H1 (cell line): ENCODE data around the gene MAP3K15. TPM values are rescaled to one million over a fixed set of nuclear protein-coding genes. Genes with fewer than 3 reads are reported as not detected.

ENCODE experiments used
- CEBPB ChIP-seq: IDR thresholded peaks from 2 replicates; pipeline ENCODE4 v1.6.1; 2012; ENCODE audit warnings: low read depth, low read length
- CHD2 ChIP-seq: IDR thresholded peaks from 2 replicates; pipeline ENCODE4 v1.6.1; 2012; ENCODE audit warnings: low read length, improper control_type of control experiment
- EP300 ChIP-seq, 2 experiments: IDR thresholded peaks; 1 replicate in 1 of 2; 2 replicates in 1 of 2; pipeline ENCODE4 v1.6.1; 2011 to 2012; ENCODE audit warnings: low read depth in 2 of 2, low read length in 2 of 2, mild to moderate bottlenecking in 2 of 2, borderline replicate concordance in 1 of 2, inconsistent platforms in 1 of 2, moderate library complexity in 1 of 2
- POLR2A ChIP-seq, 2 experiments: IDR thresholded peaks; 1 replicate in 1 of 2; 2 replicates in 1 of 2; pipeline ENCODE4 v1.6.1; 2011; ENCODE audit warnings: low read depth in 2 of 2, low read length in 2 of 2, mild to moderate bottlenecking in 2 of 2; ENCODE audit errors: control extremely low read depth in 1 of 2
- RNF2 ChIP-seq: fragments of 200-900, 300-1000 bp; sonication (generic); IDR thresholded peaks from 2 replicates; pipeline ENCODE4 v1.7.1; 2016; ENCODE audit warnings: borderline replicate concordance, low read depth, mild to moderate bottlenecking, antibody characterized with exemption, low read length; ENCODE audit not compliant: poor library complexity, severe bottlenecking; ENCODE audit errors: missing control alignments
- TAF7 ChIP-seq: optimal IDR thresholded peaks from 2 replicates; pipeline ENCODE3; 2011; ENCODE audit warnings: low read depth, mild to moderate bottlenecking, inconsistent platforms, low read length, moderate library complexity, borderline replicate concordance
- polyA plus RNA-seq, 7 experiments: library from polyadenylated mRNA; depleted of rRNA in 3 of 7; stranded (reverse) in 5 of 7; unstranded in 2 of 7; fragments of >200 nt in 5 of 7; fragments of 200-250 nt in 2 of 7; gene quantifications; 1 replicate in 5 of 7; 2 replicates in 1 of 7; 4 replicates in 1 of 7; pipeline versions ENCODE4 v1.2.1 to v1.2.3, GENCODE V29; 2011 to 2013; ENCODE audit warnings: missing spikeins in 2 of 7, mixed read lengths in 2 of 7
- total RNA-seq: library from RNA; stranded (reverse); fragmentation: NEBNext Ultra II Directional; extraction: Animal tissue kit (Norgen Biotek cat#: 25700); gene quantifications from 2 replicates; pipeline ENCODE4 v1.2.1, GENCODE V29; 2021
- TF ChIP-seq, protein P1 (sequence below): fragments of 300-600 bp; sonication (generic); IDR thresholded peaks from 2 replicates; pipeline ENCODE4 v1.7.1; 2012; ENCODE audit warnings: low read length, moderate library complexity, mild to moderate bottlenecking, inconsistent platforms; ENCODE audit not compliant: insufficient replicate concordance

MAP3K15 gene
- total and polyA plus RNA-seq, 2 of the 8 experiments (the other 6 are each of a cell fraction or from before 2014, with no cell fraction given), result 1.8 to 2.4 TPM

DNA sequence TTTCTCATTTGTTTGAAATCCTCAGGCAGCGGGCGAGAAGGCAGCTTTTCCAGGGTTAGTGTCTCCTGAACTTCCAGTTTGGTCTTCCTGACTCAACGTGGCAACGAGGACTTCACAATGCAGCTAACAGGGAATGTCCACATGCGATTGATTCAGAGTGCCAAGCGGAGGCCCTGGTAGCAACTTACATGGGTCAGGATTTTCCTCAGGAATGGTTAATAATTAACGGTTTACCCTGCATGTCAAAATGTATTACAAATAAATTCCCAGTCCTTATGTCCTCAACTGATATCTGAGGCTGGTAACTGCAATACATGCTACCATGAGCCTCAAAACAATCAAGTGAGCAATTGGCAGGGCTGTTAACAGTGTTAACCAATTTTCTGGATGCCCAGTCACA lies 67.2 kb downstream of the MAP3K15 start (continued):
- TF ChIP-seq, protein P1, sequence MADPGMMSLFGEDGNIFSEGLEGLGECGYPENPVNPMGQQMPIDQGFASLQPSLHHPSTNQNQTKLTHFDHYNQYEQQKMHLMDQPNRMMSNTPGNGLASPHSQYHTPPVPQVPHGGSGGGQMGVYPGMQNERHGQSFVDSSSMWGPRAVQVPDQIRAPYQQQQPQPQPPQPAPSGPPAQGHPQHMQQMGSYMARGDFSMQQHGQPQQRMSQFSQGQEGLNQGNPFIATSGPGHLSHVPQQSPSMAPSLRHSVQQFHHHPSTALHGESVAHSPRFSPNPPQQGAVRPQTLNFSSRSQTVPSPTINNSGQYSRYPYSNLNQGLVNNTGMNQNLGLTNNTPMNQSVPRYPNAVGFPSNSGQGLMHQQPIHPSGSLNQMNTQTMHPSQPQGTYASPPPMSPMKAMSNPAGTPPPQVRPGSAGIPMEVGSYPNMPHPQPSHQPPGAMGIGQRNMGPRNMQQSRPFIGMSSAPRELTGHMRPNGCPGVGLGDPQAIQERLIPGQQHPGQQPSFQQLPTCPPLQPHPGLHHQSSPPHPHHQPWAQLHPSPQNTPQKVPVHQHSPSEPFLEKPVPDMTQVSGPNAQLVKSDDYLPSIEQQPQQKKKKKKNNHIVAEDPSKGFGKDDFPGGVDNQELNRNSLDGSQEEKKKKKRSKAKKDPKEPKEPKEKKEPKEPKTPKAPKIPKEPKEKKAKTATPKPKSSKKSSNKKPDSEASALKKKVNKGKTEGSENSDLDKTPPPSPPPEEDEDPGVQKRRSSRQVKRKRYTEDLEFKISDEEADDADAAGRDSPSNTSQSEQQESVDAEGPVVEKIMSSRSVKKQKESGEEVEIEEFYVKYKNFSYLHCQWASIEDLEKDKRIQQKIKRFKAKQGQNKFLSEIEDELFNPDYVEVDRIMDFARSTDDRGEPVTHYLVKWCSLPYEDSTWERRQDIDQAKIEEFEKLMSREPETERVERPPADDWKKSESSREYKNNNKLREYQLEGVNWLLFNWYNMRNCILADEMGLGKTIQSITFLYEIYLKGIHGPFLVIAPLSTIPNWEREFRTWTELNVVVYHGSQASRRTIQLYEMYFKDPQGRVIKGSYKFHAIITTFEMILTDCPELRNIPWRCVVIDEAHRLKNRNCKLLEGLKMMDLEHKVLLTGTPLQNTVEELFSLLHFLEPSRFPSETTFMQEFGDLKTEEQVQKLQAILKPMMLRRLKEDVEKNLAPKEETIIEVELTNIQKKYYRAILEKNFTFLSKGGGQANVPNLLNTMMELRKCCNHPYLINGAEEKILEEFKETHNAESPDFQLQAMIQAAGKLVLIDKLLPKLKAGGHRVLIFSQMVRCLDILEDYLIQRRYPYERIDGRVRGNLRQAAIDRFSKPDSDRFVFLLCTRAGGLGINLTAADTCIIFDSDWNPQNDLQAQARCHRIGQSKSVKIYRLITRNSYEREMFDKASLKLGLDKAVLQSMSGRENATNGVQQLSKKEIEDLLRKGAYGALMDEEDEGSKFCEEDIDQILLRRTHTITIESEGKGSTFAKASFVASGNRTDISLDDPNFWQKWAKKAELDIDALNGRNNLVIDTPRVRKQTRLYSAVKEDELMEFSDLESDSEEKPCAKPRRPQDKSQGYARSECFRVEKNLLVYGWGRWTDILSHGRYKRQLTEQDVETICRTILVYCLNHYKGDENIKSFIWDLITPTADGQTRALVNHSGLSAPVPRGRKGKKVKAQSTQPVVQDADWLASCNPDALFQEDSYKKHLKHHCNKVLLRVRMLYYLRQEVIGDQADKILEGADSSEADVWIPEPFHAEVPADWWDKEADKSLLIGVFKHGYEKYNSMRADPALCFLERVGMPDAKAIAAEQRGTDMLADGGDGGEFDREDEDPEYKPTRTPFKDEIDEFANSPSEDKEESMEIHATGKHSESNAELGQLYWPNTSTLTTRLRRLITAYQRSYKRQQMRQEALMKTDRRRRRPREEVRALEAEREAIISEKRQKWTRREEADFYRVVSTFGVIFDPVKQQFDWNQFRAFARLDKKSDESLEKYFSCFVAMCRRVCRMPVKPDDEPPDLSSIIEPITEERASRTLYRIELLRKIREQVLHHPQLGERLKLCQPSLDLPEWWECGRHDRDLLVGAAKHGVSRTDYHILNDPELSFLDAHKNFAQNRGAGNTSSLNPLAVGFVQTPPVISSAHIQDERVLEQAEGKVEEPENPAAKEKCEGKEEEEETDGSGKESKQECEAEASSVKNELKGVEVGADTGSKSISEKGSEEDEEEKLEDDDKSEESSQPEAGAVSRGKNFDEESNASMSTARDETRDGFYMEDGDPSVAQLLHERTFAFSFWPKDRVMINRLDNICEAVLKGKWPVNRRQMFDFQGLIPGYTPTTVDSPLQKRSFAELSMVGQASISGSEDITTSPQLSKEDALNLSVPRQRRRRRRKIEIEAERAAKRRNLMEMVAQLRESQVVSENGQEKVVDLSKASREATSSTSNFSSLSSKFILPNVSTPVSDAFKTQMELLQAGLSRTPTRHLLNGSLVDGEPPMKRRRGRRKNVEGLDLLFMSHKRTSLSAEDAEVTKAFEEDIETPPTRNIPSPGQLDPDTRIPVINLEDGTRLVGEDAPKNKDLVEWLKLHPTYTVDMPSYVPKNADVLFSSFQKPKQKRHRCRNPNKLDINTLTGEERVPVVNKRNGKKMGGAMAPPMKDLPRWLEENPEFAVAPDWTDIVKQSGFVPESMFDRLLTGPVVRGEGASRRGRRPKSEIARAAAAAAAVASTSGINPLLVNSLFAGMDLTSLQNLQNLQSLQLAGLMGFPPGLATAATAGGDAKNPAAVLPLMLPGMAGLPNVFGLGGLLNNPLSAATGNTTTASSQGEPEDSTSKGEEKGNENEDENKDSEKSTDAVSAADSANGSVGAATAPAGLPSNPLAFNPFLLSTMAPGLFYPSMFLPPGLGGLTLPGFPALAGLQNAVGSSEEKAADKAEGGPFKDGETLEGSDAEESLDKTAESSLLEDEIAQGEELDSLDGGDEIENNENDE, result no peak
- TF ChIP-seq EP300 (IDR thresholded peaks at IDR 0.05; ENCODE audit: borderline replicate concordance in 1 of 2, low read depth in 2 of 2, low read length in 2 of 2), result no peak
- no peak for TF ChIP-seq CEBPB
- no peak for TF ChIP-seq CHD2
- TF ChIP-seq TAF7, result no peak
- TF ChIP-seq POLR2A (IDR thresholded peaks at IDR 0.05; ENCODE audit: control extremely low read depth in 1 of 2, low read depth in 2 of 2, low read length in 2 of 2), result no peak
- TF ChIP-seq RNF2, result no peak
- TF ChIP-seq, all 59 proteins: peak for 0
